ENCODE data around the gene TIGD2. TPM values are rescaled to one million over a fixed set of nuclear protein-coding genes. Genes with fewer than 3 reads are reported as not detected.

Gene TIGD2
- total and polyA plus RNA-seq, 9 of the 15 experiments (the other 6 are each of a cell fraction or from before 2014, with no cell fraction given) = 3.6 to 15.0 (median 9.8) TPM

DNA sequence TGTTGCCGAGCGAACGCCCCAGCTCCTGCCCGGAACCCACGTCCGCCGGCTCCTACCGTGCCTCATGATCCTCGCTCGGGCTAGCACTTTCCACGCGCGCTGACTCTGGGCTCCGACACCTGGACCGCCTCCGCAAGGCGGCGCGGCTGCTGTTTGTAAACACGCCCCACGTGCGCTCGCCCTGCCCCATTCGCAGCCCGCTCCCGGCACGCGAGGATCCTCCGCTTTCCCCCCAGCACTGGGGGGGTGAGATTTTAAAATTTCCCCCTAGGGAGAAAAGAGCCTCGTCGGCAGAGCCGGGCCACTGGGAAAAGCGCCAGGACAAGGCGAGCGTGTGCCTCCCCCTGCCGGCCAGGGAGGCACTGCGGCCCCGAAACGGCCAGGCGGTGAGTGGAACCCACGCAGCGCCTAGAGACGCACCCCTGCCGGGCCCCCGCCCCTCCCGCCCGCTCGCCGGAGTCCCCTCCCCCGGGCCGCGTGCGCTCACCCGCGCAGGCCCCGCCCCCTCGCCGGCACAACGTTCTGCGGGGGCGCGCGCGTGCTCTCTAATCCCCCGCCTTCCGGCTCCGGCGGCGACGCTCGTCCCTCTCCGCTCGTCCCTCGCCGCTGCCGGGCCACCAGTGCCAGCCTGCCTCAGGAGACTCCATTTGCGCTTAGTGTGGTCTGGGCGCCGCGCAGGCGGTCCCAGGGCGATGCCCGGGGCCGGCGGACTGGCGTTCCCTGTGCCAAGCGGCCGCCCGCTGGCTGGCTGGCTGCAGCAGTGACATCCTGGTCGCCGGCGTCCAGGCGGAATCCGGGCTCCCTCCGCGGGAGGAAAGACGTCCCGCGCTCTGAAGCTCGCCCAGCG is at the start of gene TIGD2 (continued):
- TF ChIP-seq, protein P1, sequence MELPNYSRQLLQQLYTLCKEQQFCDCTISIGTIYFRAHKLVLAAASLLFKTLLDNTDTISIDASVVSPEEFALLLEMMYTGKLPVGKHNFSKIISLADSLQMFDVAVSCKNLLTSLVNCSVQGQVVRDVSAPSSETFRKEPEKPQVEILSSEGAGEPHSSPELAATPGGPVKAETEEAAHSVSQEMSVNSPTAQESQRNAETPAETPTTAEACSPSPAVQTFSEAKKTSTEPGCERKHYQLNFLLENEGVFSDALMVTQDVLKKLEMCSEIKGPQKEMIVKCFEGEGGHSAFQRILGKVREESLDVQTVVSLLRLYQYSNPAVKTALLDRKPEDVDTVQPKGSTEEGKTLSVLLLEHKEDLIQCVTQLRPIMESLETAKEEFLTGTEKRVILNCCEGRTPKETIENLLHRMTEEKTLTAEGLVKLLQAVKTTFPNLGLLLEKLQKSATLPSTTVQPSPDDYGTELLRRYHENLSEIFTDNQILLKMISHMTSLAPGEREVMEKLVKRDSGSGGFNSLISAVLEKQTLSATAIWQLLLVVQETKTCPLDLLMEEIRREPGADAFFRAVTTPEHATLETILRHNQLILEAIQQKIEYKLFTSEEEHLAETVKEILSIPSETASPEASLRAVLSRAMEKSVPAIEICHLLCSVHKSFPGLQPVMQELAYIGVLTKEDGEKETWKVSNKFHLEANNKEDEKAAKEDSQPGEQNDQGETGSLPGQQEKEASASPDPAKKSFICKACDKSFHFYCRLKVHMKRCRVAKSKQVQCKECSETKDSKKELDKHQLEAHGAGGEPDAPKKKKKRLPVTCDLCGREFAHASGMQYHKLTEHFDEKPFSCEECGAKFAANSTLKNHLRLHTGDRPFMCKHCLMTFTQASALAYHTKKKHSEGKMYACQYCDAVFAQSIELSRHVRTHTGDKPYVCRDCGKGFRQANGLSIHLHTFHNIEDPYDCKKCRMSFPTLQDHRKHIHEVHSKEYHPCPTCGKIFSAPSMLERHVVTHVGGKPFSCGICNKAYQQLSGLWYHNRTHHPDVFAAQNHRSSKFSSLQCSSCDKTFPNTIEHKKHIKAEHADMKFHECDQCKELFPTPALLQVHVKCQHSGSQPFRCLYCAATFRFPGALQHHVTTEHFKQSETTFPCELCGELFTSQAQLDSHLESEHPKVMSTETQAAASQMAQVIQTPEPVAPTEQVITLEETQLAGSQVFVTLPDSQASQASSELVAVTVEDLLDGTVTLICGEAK (IDR thresholded peaks at IDR 0.05) = peak; percentile 70
- TF ChIP-seq, protein P1 (CRISPR knock-in tag; IDR thresholded peaks at IDR 0.05) = no peak
- peak; percentile 78 to 81 for TF ChIP-seq NRF1 (conservative IDR thresholded peaks at IDR 0.05 in 1 of 2, IDR thresholded peaks at IDR 0.05 in 1 of 2)
- TF ChIP-seq HDAC1 (IDR thresholded peaks at IDR 0.05) = peak in 1 of 2 experiments; percentile 83; a peak in 2 of 4 replicates
- TF ChIP-seq NEUROD1 (IDR thresholded peaks at IDR 0.05; ENCODE audit: borderline replicate concordance, low read depth, low read length, partially characterized antibody) = peak; percentile 15
- peak; percentile 85 for TF ChIP-seq CXXC5 (CRISPR knock-in tag; IDR thresholded peaks at IDR 0.05)
- no peak for TF ChIP-seq SMARCC2 (IDR thresholded peaks at IDR 0.05; ENCODE audit: low read depth)
- TF ChIP-seq ZNF347 (CRISPR knock-in tag; IDR thresholded peaks at IDR 0.05; ENCODE audit: low read depth) = no peak
- TF ChIP-seq, protein P2, sequence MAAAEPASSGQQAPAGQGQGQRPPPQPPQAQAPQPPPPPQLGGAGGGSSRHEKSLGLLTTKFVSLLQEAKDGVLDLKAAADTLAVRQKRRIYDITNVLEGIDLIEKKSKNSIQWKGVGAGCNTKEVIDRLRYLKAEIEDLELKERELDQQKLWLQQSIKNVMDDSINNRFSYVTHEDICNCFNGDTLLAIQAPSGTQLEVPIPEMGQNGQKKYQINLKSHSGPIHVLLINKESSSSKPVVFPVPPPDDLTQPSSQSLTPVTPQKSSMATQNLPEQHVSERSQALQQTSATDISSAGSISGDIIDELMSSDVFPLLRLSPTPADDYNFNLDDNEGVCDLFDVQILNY (CRISPR knock-in tag; IDR thresholded peaks at IDR 0.05) = 0 out of 2 replicates have a peak, but pooled peaks have one; percentile 7
- TF ChIP-seq POLR2H (tag; IDR thresholded peaks at IDR 0.05; ENCODE audit: low read depth) = peak; percentile 63
- TF ChIP-seq PCBP2 (IDR thresholded peaks at IDR 0.05; ENCODE audit: low read depth, low read length, poor library complexity, severe bottlenecking) = no peak
- TF ChIP-seq ZNF282 (CRISPR knock-in tag; IDR thresholded peaks at IDR 0.05) = peak; percentile 84; the same call in 1 of the 2 replicates
